Lung (tissue), 12 donors: ENCODE measurements around the gene GATC. TPM values are rescaled to one million over a fixed set of nuclear protein-coding genes. Genes with fewer than 3 reads are reported as not detected.
"Not testable (repeated sequence)": the region's sequence is repeated elsewhere in the genome, so short reads cannot be mapped to it uniquely, and the experiment has no call there.

Experiments used
- ATAC-seq: fragments of 200-7000 bp; cut with Tn5 transposase; one replicate; pipeline ENCODE4 v1.9.1; 2020; ENCODE audit warnings: moderate number of reproducible peaks; ENCODE audit not compliant: insufficient read depth, low FRiP score
- DNase-seq, 3 donors: peaks; one replicate each; pipeline ENCODE4 v3.0.0-alpha.2; 2013 to 2017
- H3K27ac ChIP-seq, 2 donors: one replicate each; pipeline ENCODE4 v1.5.1; 2013; ENCODE audit warnings: mild to moderate bottlenecking in 2 of 2, moderate library complexity in 2 of 2, control low read depth in 1 of 2, inconsistent platforms in 1 of 2, low read depth in 1 of 2, low read length in 1 of 2
- H3K27me3 ChIP-seq, 3 donors: one replicate each; pipeline ENCODE4 v1.5.1; 2013; ENCODE audit warnings: low read length in 2 of 3; ENCODE audit not compliant: control insufficient read depth in 3 of 3, insufficient read depth in 3 of 3
- H3K36me3 ChIP-seq, 4 donors: one replicate each; pipeline ENCODE4 v1.5.1; 2013; ENCODE audit warnings: low read length in 4 of 4, mild to moderate bottlenecking in 1 of 4, moderate library complexity in 1 of 4; ENCODE audit not compliant: control insufficient read depth in 4 of 4, insufficient read depth in 4 of 4
- H3K4me1 ChIP-seq, 5 donors: one replicate each; pipeline ENCODE4 v1.5.1; 2013; ENCODE audit warnings: low read length in 5 of 5, mild to moderate bottlenecking in 2 of 5, moderate library complexity in 1 of 5; ENCODE audit not compliant: control insufficient read depth in 5 of 5, insufficient read depth in 5 of 5
- H3K4me3 ChIP-seq: one replicate; pipeline ENCODE4 v1.5.1; 2013; ENCODE audit warnings: mild to moderate bottlenecking, control low read depth, moderate library complexity
- H3K9ac ChIP-seq, 2 donors: one replicate each; pipeline ENCODE4 v1.5.1; 2013; ENCODE audit warnings: low read length in 2 of 2, control low read depth in 1 of 2; ENCODE audit not compliant: insufficient read depth in 1 of 2
- H3K9me3 ChIP-seq, 4 donors: one replicate each; pipeline ENCODE4 v1.5.1; 2013; ENCODE audit warnings: low read length in 3 of 4, mild to moderate bottlenecking in 1 of 4, moderate library complexity in 1 of 4; ENCODE audit not compliant: control insufficient read depth in 4 of 4, insufficient read depth in 3 of 4
- WGBS, 2 donors: extraction: QIAGEN DNeasy Blood & Tissue Kit; methylation state at CpG; one replicate each; pipeline ENCODE4 v1.1.7; 2013; 5-methylcytosine and 5-hydroxymethylcytosine counted together
- polyA plus RNA-seq, 2 donors: library from polyadenylated mRNA; stranded (reverse); fragments of 200-250 nt; gene quantifications; one replicate each; pipeline ENCODE4 v1.2.1, GENCODE V29; 2013
- total RNA-seq, 2 donors: library from RNA; depleted of rRNA in 1 of 2; stranded (reverse); fragments of >200 nt in 1 of 2; gene quantifications; one replicate each; pipeline ENCODE4 v1.2.1, GENCODE V29; 2014 to 2021
- TF ChIP-seq, protein P1 (sequence below): IDR thresholded peaks from 2 replicates; pipeline ENCODE4 v1.5.1; 2012; ENCODE audit warnings: mild to moderate bottlenecking; ENCODE audit errors: control extremely low read depth, extremely low read depth
- donor health status: control.
- donor health status: control.
- donor health status: Bipolar disorder and iron deficiency.
- donor health status: healthy.
- donor health status: DM: yes; HTN: yes; CAD: no.

GATC gene
- total and polyA plus RNA-seq, 4 donors: 10.6 to 27.6 (median 19.3) TPM

DNA sequence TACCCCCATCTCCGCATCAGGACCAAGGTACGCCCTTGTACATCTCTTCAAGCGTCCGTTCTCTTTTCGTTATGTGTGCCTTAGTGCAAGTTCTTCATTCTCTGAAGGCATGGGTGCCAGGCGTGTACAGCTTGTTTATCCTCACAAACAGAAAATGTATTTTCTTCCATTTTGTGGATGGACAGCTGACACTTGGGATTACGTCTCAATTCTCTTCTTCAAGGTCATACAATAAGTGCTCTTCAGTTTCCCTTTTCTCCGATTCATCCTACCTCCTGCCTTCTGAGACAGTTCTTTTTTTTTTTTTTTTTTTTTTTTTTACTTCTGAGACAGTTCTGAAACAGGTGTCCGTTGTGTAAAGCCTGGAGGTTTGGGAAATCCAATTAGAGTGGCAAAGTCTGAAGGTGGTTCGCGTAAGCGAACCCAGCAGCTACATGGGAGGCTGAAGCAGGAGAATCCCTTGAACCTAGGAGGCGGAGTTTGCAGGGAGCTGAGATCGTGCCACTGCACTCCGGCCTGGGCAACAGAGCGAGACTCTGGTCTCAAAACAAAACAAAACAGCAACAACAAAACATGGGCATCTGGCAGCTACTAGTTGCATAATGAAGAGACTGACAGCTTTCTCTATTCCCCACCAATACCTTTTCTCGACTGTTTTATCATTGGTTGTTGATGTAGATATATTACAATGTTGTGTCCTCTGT is 7.6 kb upstream of the GATC start:
- Histone ChIP-seq H3K9ac (peak overlapping the region in 1 of 2 donors; percentile 65), H3K9me3 (no peaks in the 10 kb centered on the region), H3K36me3 (peaks cover 0 to 23% (median 7%) of the 10 kb centered on the region in 4 donors), H3K4me1 (peaks cover 3 to 7% (median 6%) of the 10 kb centered on the region in 5 donors), H3K27ac (peak overlapping the region; percentile 81 to 82), H3K27me3 (no peaks in the 10 kb centered on the region), H3K4me3 (peak overlapping the region; percentile 72)
- TF ChIP-seq, protein P1, sequence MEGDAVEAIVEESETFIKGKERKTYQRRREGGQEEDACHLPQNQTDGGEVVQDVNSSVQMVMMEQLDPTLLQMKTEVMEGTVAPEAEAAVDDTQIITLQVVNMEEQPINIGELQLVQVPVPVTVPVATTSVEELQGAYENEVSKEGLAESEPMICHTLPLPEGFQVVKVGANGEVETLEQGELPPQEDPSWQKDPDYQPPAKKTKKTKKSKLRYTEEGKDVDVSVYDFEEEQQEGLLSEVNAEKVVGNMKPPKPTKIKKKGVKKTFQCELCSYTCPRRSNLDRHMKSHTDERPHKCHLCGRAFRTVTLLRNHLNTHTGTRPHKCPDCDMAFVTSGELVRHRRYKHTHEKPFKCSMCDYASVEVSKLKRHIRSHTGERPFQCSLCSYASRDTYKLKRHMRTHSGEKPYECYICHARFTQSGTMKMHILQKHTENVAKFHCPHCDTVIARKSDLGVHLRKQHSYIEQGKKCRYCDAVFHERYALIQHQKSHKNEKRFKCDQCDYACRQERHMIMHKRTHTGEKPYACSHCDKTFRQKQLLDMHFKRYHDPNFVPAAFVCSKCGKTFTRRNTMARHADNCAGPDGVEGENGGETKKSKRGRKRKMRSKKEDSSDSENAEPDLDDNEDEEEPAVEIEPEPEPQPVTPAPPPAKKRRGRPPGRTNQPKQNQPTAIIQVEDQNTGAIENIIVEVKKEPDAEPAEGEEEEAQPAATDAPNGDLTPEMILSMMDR: no peak
- no peak for DNase-seq
- 41 to 45% methylated on average over 17 of the region's 17 CpGs for WGBS, 2 donors
- ATAC-seq: no peak

DNA sequence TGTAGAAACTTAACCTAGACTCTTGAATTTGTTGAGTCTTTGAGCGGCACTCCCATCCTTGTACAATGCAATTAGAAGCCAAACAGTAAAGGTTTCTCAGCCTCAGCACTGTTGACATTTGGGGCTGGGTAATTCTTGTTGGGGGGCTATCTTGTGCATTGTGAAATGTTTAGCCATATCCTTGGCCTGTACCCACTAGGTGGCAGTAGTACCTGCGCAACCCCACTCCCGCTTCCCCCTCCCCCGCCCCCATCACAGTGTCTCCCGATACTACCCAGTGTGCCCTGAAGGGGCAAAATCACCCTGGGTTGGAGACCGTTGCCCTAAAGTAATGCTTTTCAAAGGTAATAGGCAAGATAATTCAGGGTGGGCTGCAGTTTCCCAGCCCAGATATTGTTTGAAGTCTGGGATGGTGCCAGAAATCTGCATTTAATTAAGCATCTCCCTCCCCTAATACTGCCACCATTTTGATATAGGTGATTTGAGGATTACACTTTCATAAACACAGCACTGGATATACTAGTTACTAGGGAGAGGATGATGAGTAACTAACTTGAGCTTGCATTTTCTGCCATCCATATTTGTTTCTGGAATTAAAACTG is 6.5 kb upstream of the GATC start:
- H3K27ac ChIP-seq: no peak overlapping the region
- peaks cover 3 to 7% (median 6%) of the 10 kb centered on the region in 5 donors for H3K4me1 ChIP-seq
- WGBS, 2 donors: 18% methylated on average over 6 of the region's 6 CpGs
- no peak overlapping the region for H3K4me3 ChIP-seq
- DNase-seq (peak; percentile 45 to 61 (median 60)), ATAC-seq (no peak)
- TF ChIP-seq, protein P1: no peak
- no peaks in the 10 kb centered on the region for H3K27me3 ChIP-seq
- H3K9ac ChIP-seq: no peak overlapping the region
- peaks cover 0 to 30% (median 12%) of the 10 kb centered on the region in 4 donors for H3K36me3 ChIP-seq
- H3K9me3 ChIP-seq: no peaks in the 10 kb centered on the region

DNA sequence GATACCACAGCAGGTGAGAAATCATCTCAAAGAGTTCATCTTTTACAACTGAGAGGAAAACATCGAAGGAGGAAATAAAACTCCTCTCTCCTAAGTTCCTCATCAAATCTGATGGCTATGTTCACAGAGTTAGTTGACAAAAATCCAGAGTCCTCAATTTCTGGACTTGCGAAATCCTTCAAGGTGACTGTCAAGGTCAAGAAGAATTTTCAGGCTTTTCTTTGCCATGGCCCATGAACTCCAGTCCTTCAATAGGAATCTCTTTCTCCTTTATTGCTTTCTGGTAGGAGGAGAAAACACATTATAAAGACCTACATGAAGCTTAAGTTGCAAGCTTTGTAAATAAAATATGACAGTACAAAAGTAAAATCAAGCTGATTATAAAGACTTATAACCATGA is 1.6 kb upstream of the GATC start:
- no peaks in the 10 kb centered on the region for H3K27me3 ChIP-seq
- TF ChIP-seq, protein P1: no peak
- H3K9ac ChIP-seq: no peak overlapping the region
- ATAC-seq (no peak), DNase-seq (no peak)
- no peaks in the 10 kb centered on the region for H3K9me3 ChIP-seq
- H3K4me1 ChIP-seq: peaks cover 0 to 16% (median 9%) of the 10 kb centered on the region in 5 donors
- no peak overlapping the region for H3K27ac ChIP-seq
- WGBS, 2 donors: 87 to 90% methylated on average over 2 of the region's 2 CpGs
- H3K4me3 ChIP-seq: no peak overlapping the region
- H3K36me3 ChIP-seq: peaks cover 9 to 37% (median 14%) of the 10 kb centered on the region in 4 donors

DNA sequence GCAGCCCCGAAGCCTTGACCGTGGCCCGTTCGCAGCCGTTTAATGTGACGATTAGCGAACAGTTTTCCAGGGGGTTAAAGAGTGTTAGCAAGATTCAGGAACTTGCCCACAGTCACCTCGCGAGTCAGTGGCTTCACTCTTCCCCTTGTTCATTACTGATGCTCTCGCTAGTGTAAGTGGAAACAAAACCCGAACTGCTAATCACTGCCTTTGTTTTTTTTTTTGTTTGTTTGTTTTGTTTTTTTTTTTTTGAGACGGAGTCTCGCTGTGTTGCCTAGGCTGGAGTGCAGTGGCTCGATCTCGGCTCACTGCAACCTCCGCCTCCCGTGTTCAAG is 567 bp downstream of the GATC start:
- H3K4me1 ChIP-seq: peaks cover 0 to 16% (median 9%) of the 10 kb centered on the region in 5 donors
- H3K27me3 ChIP-seq, DNase-seq, ATAC-seq, H3K9me3 ChIP-seq: not testable (repeated sequence)
- 5 to 7% methylated on average over 17 of the region's 17 CpGs for WGBS, 2 donors
- peak overlapping the region; percentile 89 to 96 for H3K27ac ChIP-seq
- peak overlapping the region; percentile 67 to 95 for H3K9ac ChIP-seq
- H3K4me3 ChIP-seq: peak overlapping the region; percentile 99
- H3K36me3 ChIP-seq: peaks cover 9 to 27% (median 11%) of the 10 kb centered on the region in 4 donors
